ENCODE measurements around the gene SCAPER.

SCAPER gene

DNA sequence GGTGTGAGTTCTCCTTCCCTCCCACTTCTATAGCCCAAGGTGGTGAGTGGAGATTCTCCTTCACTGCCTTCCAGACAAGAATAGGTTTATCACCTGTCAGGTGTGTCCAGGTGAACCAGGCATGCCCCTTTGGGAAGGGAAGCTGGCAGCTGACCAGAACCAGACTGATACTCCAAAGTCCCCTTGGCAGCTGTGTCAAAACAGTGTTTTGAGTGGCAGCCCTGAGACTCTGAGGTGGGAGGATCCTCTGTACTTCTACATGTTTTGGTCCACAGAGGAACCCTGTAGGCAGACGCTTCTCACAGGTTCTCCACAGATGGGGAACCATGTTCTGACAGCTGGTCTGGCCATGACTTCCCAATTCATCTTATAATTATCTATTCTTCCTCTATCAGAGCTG lies 538.4 kb downstream of the SCAPER start:
- DNase-seq (ENCODE audit: low read depth in 3 of 3), result no peak

- DNase-seq (ENCODE audit: low read depth in 3 of 3), result no peak
These were observed 541.9 kb downstream of the SCAPER start for GRCh38 chr15:76363251-76363650.

GRCh38 chr15:76360416-76360815 lies 544.7 kb downstream of the SCAPER start:
- DNase-seq (ENCODE audit: low read depth in 3 of 3), result no peak

GRCh38 chr15:76359152-76359551 lies 546.0 kb downstream of the SCAPER start:
- no peak for DNase-seq (ENCODE audit: low read depth in 3 of 3)

DNA sequence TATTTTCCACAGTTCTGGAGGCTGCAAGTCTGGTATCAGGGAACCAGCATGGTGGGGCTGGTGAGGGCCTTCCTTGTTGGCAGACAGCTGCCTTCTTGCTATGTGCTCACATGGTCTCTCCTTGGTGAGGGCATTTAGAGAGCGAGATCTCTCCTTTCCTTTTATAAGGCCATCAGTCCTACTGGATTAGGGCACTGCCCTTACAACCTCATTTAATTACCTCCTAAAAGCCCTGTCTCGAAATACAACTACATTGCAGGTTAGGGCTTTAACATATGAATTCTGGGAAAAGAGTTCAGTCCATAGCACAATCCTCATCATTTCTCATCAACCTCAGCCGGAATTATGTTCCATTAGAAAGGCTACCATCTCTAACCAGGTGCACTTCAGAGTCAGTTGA lies 546.7 kb downstream of the SCAPER start:
- no peak for DNase-seq (ENCODE audit: low read depth in 3 of 3)

- no peak for DNase-seq (ENCODE audit: low read depth in 3 of 3)
These were observed 550.2 kb downstream of the SCAPER start for GRCh38 chr15:76354823-76355440.

DNA sequence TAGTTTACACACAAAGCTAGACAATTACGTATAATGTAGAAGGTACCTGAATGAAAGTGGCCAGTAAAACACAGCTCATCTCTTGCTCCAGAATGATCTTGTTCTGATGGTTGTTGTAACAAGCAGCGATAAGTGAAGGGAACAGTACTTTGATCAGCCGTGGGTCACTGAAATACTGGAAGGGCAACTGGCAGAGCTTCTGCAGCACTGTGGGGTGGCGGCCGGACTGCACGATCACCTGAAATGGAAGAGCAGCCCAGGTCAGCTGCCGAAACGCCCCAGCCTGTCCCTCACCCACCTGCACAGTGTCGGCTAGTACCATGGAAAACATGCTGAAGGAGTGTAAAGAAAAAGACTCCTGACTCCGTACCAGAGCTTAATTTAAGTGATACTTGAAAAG lies 551.2 kb downstream of the SCAPER start:
- no peak for DNase-seq (ENCODE audit: low read depth in 3 of 3)

DNA sequence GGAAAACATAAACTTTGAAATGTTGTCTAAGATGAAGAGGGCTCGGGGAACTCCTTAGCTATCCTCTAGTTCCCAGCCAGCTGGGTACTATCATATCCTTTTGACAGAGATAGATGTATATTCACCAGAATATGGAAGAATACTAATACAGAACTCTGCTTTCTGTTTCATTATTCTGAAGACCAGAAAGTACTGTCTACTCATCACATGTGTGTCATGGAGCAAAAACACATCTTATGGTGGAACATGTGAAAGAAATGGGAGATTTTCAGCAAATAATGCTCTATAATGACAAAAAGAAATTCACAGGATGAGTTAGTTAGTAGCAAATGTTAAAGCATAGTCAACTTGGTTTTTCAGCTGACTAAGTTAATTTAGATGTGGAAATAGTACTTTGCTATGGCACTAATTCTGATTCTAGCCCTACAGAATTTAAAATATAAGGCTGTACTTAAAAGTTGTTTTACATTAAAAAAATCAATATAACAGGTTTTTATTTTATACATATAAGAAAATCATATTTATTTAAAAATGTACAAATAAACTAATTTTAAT lies 552.0 kb downstream of the SCAPER start:
- no peak for DNase-seq (ENCODE audit: low read depth in 3 of 3)

DNA sequence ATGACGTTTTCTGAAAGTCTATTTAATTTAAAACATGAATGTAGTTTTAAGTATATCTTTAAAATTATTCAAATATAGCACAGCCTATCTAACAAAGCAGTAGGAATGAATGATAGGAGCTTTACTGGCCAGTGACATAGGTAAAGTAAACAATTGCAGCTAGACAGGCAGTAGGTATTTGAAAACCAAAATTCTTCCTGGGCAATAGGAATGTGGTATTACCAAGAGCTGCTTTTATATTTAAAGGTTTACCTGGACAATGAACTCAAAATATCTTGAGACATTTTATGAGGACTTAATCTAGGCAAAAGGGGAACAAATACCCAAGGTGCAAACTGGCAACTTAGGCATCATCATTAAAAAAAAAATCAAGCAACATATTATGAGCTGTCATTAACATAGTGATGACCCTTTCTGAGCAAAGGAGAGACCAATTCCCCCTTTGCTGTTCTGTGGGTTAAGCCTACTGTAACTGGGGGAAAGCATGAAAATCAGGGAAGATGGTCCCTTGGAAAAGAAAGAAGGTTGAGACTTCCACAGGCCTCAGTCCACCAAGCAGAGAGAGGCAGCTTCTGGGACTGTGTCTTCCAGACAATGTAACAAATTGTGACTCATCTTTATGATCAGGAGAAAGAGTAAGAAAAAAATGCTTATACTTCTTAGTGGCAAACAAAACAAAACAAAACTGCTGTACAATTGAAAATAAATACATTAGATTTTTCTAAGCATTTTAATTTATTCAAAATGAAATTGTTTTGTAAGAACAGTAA lies 555.7 kb downstream of the SCAPER start:
- no peak for DNase-seq (ENCODE audit: low read depth in 3 of 3)

DNA sequence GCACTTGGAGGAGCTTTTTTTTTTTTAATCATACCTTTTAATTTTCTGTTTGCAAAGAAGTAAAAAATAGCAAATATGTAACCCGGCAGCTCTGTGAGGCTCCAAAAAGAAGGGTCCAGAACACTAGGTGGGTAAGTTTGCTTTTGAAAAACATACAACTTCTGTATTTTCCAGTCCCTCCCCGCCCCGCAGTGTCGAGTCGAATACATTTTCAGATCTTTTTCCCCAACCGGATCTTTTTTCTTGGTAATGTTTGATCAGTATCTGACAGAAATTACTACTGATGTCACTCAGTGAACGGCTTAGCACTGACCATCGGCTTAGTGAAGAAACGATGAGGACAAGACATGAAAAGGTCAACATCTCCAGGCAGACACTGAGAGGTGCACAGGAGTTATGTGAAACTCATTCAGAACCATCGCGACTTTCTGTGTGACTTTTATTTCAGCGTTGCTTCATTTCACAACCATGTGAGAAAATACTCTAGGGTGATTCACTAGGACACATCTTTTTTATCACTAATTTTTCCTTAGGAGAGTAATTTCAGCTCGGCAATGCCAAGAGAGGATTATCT lies 557.6 kb downstream of the SCAPER start:
- no peak for DNase-seq (ENCODE audit: low read depth in 3 of 3)

- no peak for DNase-seq (ENCODE audit: low read depth in 3 of 3)
These were observed 558.3 kb downstream of the SCAPER start for GRCh38 chr15:76346669-76347481.

GRCh38 chr15:76345880-76346668 lies 559.1 kb downstream of the SCAPER start:
- no peak for DNase-seq (ENCODE audit: low read depth in 3 of 3)

GRCh38 chr15:76345583-76345879 lies 559.6 kb downstream of the SCAPER start:
- no peak for DNase-seq (ENCODE audit: low read depth in 3 of 3)

DNA sequence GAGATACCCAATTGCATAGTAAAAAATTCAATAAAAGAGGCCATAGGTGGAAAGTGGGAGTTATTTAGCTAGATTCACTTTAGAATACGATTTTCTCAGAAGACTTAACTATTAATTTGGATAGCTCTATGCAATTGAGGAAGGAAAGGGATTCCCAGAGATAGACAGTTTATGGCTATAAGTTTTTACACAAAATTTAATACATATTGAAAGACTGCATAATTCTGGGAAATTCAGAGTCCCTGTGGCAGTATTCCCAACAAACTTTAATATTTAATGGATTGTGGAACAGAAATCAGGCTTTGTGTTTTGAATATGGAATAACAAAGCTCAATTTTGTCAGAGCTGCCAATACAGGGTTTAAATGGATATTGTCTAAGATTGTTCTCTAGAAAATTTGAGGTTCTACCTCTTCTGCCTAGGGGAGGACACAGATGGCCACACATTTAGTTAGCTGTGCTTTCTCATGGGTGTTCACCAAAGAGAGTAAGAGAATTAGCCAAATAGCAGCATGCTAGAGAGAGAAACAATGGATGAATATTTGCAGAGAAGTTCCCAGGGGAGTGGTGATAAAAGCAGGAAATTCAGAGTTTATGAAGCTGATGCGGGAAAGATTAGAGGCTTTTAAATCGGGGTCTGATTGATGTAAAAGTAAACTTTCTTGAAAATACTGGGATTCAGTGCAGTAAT lies 560.1 kb downstream of the SCAPER start:
- DNase-seq (ENCODE audit: low read depth in 3 of 3), result no peak

GRCh38 chr15:76343313-76343996 lies 561.7 kb downstream of the SCAPER start:
- DNase-seq (ENCODE audit: low read depth in 3 of 3), result no peak

- DNase-seq (ENCODE audit: low read depth in 3 of 3), result no peak
These were observed 562.5 kb downstream of the SCAPER start for GRCh38 chr15:76342382-76343201.

- no peak for DNase-seq (ENCODE audit: low read depth in 3 of 3)
These were observed 563.1 kb downstream of the SCAPER start for GRCh38 chr15:76342058-76342381.

DNA sequence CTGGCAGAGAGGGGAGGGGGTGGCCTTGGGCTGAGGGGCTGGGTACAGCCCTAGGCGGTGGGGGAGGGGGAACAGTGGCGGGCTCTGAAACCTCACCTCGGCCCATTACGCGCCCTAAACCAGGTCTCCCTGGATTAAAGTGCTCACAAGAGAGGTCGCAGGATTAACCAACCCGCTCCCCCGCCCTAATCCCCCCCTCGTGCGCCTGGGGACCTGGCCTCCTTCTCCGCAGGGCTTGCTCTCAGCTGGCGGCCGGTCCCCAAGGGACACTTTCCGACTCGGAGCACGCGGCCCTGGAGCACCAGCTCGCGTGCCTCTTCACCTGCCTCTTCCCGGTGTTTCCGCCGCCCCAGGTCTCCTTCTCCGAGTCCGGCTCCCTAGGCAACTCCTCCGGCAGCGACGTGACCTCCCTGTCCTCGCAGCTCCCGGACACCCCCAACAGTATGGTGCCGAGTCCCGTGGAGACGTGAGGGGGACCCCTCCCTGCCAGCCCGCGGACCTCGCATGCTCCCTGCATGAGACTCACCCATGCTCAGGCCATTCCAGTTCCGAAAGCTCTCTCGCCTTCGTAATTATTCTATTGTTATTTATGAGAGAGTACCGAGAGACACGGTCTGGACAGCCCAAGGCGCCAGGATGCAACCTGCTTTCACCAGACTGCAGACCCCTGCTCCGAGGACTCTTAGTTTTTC lies 563.6 kb downstream of the SCAPER start:
- no peak for DNase-seq (ENCODE audit: low read depth in 3 of 3)

GRCh38 chr15:76340803-76341365 lies 564.3 kb downstream of the SCAPER start:
- no peak for DNase-seq (ENCODE audit: low read depth in 3 of 3)

All from stimulated activated CD4-positive, alpha-beta T cell treated with anti-CD3 and anti-CD28 coated beads, TNF-alpha, amount 100 ng/mL, for 4 hours (primary cell).